ENCODE results near the gene ARID4B.
"Not testable (repeated sequence)": the region's sequence is repeated elsewhere in the genome, so short reads cannot be mapped to it uniquely, and the experiment has no call there.

The ARID4B gene

DNA sequence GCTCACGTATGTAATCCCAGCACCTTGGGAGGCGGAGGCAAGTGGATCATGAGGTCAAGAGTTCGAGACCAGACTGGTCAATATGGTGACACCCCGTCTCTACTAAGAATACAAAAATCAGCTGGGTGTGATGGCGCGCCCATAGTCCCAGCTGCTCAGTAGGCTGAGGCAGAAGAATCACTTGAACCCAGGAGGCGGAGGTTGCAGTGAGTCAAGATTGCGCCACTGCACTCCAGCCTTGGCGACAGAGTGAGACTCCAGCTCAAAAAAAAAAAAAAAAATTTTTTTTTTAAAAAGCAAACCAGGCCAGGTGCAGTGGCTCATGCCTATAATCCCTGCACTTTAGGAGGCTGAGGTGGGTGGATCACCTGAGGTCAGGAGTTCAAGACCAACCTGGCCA is 168.7 kb downstream of the ARID4B start:
- not testable (repeated sequence) for DNase-seq

DNA sequence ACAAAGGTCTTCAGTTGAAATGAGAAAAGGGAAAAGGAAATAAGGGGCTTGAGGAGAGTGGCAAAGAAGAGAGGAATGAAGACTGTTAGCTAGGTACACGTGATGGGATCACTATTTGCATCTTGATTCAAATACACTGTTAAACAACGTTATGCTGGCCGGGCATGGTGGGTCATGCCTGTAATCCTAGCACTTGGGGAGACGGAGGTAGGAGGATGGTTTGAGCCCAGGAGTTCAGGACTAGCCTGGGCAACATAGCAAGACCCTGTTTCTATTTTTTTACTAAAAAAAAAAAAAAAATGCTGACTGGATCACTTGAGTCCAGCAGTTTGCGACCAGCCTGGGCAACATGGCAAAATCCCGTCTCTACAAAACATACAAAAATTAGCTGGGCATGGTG is 169.3 kb downstream of the ARID4B start:
- DNase-seq, result no peak

DNA sequence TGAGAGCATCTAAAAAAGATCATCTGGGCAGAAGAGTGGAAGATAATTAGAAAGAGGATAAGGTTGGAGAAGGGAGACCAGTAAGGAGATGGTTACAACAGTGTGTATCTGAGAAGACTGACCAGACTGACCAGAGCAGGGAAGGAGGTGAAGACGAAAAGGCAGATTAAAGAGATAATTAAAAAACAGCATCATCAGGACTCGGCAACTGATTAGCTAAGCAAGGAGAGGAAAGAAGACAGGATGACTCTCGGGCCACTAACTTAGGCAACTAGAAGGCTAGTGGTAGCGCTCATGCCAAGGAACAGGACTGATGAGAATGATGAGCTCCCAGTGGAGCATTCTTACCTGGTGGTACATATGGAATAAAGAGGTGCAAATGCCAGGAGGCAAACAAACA is 170.8 kb downstream of the ARID4B start:
- DNase-seq, result no peak

DNA sequence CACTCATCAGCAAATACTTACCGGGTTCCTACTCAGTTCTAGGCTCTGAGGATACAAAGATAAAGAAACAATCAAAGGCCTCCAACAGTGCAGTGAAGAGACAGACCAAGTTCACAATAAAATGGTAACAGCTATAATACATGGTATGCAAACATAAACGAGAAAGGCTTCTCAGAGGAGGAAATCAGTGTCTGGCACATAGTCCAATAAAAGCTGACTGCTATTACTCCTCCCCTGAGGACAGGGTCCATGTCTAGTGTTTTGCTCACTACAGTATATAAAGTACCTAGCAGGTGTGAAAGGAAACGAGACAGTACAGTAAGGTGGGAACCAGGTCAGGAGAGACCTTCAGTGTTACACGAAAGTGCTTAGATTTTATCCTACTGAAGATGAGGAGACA is 171.2 kb downstream of the ARID4B start:
- no peak for DNase-seq

DNA sequence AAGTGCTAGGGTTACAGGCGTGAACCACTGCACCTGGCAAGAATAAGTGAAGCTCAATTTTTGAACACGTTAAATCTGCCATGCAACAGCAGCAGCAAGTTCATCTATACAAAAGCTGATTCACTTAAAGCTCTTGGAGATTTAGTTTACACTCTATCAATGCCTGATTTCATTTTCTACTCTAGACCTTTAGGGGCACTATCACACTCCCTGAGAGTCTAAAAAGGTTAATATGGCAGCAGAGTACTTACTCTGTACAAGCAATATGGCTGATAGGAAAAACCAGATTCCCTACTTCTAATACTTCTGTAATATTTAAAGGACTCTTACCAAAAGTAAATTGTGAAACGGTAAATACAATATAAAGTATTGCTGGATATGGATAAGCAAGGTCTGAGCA is 171.7 kb downstream of the ARID4B start:
- DNase-seq, result no peak

DNA sequence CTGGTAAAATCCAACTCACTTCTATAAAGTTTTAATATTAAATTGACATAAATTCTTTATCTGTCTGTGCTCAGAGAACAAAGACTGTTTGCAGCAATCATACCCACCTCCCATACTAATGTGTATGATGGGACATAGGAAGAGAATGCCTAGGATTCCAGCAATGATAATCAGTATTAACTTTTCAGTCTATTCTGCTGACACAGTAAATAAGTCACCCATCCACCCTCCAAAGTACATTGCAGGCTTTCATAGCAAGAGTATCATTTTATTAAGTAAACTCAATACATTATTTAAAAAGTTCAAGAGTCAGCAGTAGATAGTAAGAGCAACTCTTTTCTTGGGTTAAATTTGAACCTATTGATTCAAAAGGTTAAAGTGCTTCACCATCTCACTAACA is 175.7 kb downstream of the ARID4B start:
- DNase-seq, result no peak

DNA sequence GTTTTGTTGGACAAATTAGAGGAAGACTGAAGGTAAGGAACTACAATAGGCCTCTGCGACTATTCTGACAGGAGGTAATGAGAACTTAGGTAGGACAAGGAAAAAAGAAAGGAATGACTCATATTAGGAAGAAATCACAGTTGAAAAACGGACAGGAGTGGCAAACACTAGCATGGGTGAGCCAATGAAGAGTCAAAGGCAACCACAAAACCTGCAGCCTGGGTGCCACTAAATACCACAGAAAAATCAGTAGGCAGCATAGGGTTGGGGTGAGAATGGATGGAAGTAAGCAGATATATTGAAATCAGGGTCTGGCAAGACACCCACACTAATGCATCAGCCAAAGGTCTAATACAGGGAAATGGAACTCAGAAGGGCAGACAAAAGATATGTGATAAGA is 176.9 kb downstream of the ARID4B start:
- DNase-seq, result no peak

DNA sequence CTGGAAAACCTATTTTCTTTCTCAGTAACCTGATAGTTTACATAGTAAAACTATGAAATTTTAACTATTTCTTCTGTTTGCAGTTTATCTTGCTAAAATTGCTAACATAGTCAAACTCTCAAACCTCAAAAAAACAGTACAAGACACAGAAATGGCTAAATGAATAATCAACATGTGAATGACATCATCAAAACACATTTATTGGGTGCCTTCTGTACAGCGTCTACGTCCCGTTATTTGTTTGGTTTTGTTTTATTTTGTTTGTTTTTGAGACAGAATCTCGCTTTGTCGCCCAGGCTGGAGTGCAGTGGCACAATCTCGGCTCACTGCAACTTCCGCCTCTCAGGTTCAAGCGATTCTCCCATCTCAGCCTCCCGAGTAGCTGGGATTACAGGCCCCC is 178.2 kb downstream of the ARID4B start:
- DNase-seq, result no peak

DNA sequence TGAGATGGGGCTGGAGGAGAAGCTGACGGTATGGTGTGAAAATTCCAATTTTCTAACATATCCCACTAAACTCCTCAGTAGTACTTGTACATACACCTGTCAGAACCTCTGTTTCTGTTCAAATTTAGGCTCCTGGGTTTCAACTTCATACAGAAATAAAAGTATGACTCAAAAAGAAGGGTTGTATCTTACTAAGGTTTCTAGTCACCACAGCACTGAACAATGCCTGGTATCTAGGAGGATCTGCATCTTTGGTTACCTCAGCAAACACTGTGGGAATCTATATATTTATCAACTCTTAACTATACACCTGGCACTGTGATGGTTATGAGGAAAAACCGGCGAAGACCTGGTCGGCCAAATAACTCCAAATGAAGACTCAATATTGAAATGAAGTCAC is 180.7 kb downstream of the ARID4B start:
- no peak for DNase-seq

DNA sequence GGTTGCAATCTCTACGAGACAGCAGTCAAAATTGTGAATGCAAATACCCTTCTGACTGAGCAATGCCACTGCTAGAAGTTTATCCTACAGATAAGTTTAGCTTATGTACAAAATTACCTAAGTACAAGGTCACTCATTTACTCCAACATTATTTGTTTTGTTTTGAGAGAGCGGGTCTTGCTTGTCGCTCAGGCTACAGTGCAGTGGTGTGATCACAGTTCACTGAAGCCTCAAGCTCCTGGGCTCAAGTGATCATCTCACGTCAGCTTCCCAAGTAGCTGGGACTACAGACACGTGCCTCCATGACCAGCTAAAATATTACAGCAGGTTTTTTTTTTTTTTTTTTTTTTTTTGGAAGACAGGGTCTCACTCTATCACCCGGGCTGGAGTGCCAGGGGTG is 182.3 kb downstream of the ARID4B start:
- no peak for DNase-seq

DNA sequence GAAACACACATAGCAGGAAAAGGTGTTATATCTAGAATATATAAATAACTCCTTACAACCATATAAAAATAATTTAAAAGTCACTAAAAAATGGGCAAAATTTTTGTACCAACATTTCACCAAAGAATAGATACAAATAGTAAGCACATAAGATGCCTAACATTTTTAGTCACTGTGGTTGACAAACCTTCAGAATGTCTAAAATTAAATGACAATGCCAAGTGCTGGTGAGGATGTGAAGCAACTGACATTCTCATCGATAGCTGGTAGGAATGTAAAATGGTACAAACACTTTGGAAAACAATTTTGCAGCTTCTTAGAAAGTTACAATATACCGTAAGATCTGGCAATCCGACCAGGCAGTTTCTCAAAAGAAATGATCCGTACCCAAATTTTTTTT is 185.0 kb downstream of the ARID4B start:
- DNase-seq, result no peak

DNA sequence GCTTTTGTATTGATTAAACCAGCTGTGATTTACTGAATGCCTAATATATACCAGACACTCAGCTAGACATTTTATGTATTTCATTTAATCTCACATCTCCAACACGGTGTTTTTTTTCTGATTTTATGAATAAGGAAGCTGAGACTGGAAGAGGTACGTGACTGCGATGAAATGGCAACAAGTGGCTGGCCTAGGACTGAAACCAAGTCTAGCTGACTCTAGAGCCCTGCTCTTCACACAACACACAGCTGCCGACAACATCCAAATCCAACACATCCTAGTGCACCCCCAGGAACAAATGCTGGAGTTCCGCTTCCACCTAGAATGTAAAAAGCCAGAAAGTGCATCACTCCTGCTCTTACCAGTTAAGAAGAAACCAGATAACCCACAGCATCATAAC is 188.7 kb downstream of the ARID4B start:
- no peak for DNase-seq

DNA sequence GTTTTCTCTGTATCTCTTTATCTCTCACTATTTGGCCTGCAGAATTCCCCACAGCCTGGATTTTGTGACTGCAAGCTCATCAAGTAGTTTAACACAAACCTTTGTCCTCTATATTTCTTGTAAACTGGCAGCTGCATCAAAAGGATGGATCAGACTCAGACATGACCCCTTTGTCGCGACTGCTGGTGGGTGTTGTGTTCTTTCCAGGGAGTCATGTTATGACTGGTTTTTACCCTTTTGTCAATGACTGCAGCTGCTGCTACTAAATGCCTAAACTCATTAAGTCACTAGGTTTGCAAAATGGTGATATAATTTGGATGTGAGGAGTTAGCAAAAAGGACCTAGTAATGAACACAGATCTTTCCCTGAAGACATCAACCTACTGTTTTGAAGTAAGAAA is 189.2 kb downstream of the ARID4B start:
- DNase-seq, result no peak

DNA sequence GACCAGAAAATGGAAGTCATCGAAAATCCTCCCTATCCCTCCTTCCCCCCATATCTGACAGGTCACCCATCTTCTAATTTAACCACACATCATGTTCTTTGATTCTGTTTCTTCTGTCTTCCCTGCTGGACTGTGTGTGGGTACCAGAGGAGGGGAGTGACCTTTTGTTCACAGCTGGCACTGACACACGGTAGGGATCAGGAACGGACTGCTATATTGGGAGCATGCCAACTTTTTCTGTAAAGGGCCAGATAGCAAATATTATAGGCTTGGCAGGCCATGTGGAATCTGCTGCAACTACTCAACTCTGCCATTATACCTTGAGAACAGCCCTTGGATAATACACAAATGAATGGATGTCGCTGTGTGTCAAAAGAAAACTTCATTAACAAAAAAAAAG is 191.9 kb downstream of the ARID4B start:
- no peak for DNase-seq

DNA sequence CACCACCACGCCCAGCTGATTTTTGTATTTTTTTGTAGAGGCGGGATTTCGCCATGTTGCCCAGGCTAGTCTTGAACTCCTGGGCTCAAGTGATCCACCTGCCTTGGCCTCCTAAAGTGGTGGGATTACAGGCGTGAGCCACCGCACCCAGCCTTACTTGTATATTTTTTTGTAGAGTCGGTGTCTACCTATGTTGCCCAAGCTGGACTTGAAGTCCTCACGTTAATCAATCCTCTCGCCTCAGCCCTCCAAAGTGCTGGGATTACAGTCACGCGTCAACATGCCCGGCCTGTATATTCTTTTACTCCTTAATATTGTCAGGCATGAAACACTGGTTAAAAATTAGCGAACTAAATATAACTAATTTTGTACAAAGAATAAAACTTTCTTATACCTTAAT is 193.8 kb downstream of the ARID4B start:
- no peak for DNase-seq

DNA sequence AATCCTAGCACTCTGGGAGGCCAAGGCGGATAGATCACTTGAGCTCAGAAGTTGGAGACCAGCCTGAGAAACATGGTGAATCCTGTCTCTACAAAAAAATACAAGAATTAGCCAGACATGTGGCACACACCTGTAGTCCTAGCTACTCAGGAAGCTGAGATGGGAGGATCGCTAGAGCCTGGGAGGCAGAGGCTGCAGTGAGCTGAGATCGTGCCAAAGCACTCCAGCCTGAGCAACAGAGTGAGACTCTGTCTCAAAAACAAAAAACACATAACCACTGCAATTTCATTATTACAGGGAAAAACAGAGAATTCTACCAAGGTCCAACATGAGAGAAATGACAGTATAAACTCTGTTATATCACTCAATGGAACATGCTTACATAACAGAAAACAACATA is 194.9 kb downstream of the ARID4B start:
- DNase-seq, result no peak

DNA sequence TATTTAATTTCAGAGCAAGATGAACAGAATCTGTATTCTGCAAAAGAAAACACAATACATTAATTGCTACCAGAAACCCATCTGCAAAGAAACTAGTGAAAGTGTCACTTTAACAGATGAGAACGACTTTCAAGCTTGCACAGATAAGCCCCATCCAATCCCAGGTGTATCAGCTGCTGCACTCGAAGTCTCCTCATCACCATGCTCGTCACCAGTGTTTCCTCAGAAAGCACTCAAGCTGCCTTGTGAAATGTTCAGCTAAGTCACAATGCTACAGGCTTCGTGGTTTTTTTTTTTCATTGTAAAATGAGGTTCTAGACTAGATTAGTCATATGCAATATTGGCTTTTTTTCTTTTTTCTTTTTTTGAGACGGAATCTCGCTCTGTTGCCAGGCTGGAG is 196.0 kb downstream of the ARID4B start:
- DNase-seq, result no peak

DNA sequence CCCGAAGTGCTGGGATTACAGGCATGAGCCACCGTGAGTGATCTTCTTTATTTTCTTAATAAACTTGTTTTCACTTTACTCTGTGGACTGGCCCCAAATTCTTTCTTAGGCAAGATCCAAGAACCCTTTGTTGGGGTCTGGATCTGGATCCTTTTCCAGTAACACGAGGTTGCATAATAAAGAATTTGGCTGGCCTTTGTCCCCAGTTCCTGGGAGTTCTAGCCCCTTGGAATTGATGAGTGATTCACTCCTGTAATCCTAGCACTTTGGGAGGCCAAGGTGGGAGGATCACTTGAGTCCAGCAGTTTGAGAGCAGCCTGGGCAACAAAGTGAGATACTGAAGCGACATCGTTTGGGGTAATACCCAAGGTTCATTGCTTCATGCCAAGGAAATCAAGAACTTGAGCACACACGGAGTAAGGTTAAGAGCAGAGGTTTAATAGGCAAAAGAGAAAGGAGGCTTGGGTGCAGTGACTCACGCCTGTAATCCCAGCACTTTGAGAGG is 197.2 kb downstream of the ARID4B start:
- no peak for DNase-seq

DNA sequence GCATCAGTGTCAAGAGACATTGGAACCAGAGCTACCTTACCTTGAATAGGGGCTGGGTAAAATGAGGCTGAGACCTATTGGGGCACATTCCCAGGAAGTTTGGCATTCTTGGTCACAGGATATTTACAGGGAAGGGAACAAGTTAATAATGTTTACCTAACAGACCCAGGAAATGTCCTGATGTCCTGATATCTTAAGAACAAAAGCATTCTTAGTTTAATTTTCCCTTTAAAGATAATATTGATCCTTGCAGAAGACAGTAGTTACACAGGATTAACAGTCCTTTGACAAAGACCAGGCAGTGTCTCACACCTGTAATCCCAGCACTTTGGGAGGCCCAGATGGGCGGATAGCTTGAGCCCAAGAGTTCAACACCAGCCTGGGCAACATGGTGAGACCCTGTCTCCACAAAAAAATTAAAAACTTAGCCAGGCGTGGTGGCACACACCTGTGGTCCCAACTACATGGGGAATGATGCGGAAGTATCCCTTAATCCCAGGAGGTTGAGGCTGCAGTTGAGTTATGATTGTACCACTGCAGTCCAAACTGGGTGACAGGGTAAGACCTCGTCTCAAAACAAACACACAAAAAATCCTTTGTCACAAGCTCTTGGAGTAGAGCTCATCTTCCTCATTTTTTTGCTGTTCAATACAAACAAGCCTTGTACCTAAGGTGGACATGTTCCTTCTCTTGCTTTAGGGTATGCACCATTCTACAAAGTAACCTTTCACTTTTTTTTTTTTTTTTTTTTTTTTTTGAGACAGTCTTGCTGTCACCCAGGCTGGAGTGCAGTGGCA is 198.0 kb downstream of the ARID4B start:
- DNase-seq, result no peak

DNA sequence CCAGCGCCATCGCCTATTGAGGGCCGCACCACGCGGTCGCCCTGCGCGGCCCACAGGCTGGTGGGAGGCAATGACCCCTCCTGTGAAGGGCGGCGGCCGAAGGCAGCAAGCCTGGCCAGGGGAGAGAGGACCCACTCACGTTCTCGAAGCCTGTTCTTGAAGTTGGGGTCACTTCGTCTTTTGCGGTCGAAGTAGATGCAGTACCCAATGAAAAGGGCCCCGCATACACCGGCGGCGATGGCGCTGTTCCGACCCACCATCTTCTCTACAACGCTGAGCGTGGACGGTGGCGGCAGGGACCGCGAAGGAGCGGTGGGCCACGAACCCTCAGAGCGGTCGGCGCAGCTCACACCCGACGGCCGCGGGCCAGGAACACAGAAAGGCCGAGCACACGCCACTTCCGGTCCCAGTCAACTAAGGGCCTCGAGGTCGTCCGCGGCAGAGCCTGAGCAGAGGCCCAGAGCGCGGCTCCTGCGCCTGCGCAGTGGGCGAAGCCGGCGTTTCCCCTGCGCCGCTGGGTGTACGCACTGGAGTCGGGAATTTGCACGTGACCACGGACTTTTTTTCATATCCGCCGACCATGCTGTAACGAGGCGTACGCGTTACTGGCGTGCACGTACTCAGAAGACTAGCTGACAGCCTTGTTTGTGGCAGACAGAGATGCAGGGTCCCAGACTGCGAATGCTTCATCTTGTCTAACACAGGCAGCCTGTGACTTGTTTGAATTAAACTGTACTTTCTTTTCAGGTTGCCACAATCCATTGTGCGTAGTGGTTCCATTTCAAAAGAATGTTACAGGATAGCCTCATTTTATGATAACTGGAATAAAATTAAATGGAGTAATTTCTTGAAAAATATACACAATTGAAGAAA is 199.3 kb downstream of the ARID4B start, which contains the start of gene TOMM20:
Gene TOMM20 (minus strand): TSS at position 382 of the 873 bp plus-strand sequence. CDS start 122 bp downstream, at position 260.
- peak; percentile 90 to 95 for DNase-seq

DNA sequence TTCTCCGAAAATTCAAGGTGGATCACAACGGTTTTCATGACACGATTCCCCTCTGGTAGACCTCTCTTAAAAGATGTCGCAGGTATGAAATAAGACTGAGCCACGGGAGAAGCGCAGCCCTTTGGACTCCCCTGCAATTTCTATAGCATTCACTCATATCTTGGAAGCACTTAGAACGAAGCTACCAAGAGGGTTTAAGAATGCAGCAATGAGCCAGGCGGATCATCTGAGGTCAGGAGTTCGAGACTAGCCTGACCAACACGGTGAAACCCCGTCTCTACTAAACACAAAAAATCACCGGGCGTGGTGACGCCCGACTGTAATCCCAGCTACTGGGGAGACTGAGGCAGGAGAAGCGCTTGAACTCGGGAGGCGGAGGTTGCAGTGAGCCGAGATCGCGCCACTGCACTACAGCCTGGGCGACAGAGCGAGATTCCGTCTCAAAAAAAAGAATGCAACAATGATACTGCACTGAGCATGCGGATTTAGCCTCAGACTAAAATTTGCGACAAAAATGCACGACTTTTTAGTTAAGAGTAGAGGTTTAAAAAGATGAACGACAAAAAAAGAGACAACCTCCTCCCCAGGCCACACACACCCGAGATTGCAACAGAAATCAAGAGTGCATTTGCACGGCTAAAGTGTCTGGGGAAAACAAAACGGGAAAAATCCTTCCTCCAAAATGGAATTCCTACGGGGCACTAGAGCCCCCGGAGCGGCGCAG is 200.1 kb downstream of the ARID4B start:
- no peak for DNase-seq

DNA sequence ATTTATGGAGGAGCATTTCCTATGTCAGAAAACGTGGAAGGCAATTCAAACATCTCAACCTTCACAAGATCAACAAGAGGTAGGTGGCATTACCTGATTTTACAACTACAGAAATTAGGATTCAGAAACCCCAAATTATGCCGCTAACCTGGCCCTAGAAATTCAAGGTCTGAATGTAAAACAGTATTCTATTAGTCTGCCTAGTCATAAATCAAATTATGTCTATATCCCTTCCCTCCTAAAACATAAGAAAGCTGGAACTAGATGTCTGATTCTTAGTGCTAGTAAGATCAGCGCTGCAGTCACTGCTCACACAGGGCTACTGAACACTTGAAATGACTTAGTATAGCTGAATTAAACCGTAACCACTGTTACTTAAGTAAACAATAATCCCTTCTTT is 200.8 kb downstream of the ARID4B start:
- DNase-seq, result no peak

DNA sequence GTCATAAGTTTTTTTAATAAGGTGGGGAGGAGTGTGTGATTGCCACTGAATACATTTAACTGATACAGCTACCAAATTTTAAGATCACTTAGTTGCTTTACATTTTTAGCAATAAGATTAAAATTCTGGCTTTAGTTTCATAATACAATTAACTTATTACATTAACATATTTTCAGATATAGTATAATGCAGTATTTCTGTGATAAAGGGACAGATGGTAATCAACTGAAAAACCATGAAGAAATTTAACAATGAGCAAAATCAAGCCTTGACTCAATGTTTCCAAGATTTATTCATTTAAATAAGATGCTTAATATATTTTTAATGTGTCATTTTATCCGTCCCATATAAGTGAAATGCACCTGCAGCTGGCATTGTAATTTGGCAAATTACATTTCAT is 203.3 kb downstream of the ARID4B start:
- no peak for DNase-seq

All from stimulated activated CD4-positive, alpha-beta T cell treated with anti-CD3 and anti-CD28 coated beads, Interleukin-4, amount 100 ng/mL, for 4 hours (primary cell).